ENCODE results near the gene NPPB.

GRCh38 chr1:11833497-11833896, 25.2 kb downstream of the NPPB start:
- TF ChIP-seq CEBPB (IDR thresholded peaks at IDR 0.05) (no peak), YY1 (IDR thresholded peaks at IDR 0.05; ENCODE audit: low read depth) (no peak), REST (IDR thresholded peaks at IDR 0.05; ENCODE audit: low read depth) (no peak), TCF12 (IDR thresholded peaks at IDR 0.05; ENCODE audit: low read depth) (no peak), MAX (IDR thresholded peaks at IDR 0.05) (no peak), EGR1 (IDR thresholded peaks at IDR 0.05) (no peak)
